HT1080 (cell line): ENCODE data around the gene SYNE3. TPM values are rescaled to one million over a fixed set of nuclear protein-coding genes. Genes with fewer than 3 reads are reported as not detected.
"Not testable (repeated sequence)": the region's sequence is repeated elsewhere in the genome, so short reads cannot be mapped to it uniquely, and the experiment has no call there.

Experiments
- DNase-seq: peaks from one replicate; pipeline ENCODE4 v3.0.0-alpha.2; 2015; ENCODE audit warnings: low read depth
- total RNA-seq: library from RNA; depleted of rRNA; stranded (reverse); fragments of >200 nt; shearing (Covaris generic); gene quantifications from 2 replicates; pipeline ENCODE4 v1.2.3, GENCODE V29; 2014

Gene SYNE3
- total RNA-seq, 1 experiment from 2014 or later: 2.4 TPM

DNA sequence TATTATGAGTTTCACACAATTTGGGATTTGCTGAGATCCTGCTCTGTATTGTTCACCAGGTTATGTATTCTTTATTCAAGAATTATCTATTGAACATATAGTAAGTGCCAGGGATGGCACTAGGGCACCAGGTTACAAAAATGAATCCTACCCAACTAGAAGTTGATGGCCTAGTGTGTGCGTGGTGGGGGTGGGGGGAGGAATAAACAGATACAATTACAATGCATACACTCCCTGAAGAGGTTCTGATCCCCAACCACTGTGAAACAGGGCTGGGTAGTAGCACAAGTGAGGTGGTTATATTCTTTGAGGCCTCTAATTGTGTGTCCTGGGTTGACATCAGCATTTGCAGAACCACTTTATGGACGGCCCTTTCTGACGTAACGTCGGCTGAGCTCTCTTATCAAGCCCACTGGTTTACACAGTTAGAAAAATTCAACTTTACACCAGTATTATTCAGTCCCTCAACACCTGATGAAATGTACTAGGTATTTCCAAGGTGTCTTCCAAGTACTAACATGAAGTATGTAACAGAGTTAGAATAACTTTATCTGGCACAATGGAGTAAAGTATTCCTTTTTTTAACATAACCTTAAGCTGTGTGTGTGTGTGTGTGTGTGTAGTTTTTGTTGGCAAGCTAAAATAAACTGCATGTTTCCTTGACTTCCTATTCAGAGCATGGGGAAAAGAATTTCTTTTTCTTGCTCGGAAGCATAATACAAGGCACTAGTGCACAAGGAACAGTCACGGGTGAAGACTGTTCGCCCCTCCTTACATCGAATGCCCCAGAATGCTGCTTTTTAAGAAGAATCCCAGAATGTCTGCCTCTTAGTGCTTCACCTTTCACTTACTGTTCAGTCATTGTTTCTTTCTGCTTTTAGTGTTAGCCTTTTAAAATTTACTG lies 10.3 kb upstream of the SYNE3 start:
- DNase-seq: no peak

DNA sequence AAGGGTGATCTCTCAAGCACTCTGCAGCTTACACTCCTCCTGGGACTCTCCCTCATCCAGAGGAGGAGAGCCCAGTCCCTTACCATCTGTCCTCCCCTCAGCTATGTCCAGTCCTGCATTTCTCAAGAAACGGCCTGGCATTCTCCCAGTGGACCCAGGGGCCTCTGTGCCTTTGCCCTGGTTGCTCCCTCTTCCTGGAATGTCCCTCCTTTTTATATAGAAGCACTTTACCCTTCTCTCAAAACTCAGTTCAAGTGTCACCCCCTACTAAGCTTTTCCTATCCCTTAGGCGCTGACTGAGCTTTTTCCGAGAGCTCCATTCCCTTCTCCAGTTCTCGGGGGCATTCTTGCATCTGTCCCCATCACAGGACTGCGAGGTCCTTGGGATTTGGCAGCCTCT lies 9.5 kb upstream of the SYNE3 start:
- DNase-seq: no peak

GRCh38 chr14:95524706-95525512 lies 8.5 kb upstream of the SYNE3 start:
- no peak for DNase-seq

- DNase-seq: no peak
These were observed 7.5 kb upstream of the SYNE3 start for GRCh38 chr14:95523815-95524448.

DNA sequence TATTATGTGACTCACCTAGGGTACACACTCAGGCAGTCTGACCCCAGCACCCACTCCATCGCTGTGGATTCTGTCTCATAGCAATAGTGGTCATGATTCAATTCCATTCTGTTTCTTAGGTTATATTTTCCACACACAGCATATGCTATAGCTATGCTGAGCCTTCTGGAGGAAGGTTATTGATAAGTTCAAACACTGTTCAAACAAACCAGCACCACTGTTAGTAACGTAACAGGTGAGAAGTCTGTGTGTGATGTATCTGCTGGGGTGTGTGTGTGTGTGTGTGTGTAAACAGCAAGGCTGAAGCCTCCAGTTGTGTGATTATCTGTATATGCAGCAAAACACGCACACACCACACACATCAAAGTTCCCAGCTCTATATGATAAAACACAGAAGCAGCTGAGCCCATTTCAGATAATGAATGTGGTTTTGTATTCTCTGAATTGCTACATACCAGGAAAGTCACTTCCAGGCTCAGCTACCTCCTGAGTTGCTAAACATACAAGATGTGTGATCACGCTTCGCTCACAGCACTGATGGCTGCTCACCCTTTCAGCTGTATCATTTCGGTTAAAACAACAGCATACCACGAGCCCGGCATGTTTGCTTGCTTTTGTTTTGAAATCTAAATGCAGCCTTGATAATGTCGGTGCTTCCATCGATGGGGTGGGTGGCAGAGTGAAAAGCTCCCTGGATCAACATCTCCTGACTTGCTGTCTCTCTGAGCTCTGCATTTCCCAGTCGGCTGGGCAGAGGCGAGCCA lies 6.8 kb upstream of the SYNE3 start:
- DNase-seq: no peak

DNA sequence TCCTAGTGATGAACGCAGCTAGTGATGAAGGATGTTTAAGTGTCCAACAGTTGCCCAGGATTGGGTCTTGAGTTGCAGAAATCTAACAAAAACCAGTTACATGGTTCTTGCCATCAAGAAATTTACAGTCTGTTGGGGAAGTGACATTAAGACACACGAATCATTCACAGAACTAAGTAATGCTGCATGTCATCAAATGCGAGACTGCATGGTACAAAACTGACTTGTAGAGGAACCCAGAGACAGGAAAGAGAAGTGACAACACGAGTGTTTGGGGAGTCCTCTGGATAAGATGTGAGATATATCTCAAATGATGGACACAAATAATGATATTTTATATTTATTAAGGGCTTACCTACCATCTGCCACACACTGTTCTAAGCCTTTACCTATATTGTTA lies 6.1 kb upstream of the SYNE3 start:
- DNase-seq: no peak

DNA sequence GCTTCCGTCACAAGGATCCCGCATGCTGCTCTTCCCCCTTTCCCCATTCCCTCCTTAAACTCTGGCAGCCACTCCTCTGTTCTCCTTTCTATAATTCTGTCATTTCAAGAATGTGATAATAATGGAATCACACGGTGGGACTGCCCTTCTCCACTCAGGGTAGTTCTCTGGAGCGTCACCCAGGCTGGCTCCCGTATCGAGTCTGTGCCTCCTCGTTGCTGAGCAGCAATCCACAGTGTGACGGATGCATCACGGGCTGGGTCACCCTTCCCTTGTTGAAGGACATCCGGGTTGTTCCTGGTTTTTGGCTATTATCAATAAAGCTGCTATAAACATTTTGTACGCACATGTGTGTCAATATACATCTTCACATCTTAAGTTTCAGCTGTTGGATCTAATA lies 5.7 kb upstream of the SYNE3 start:
- no peak for DNase-seq

DNA sequence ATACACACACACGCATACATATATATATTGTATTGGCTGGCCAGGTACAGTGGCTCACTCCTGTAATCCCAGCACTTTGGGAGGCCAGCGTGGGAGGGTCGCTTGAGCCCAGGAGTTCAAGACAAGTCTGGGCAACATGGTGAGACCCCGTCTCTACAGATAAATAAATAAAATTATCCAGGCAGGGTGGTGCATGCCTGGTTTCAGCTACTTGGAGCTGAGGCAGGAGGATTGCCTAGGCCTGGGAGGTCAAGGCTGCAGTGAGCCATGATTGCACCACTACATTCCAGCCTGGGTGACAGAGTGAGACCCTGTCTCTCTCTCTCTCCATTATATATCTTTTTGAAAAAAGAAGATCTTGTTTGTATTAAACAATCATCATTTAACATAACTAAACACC lies 4.6 kb upstream of the SYNE3 start:
- DNase-seq: no peak

DNA sequence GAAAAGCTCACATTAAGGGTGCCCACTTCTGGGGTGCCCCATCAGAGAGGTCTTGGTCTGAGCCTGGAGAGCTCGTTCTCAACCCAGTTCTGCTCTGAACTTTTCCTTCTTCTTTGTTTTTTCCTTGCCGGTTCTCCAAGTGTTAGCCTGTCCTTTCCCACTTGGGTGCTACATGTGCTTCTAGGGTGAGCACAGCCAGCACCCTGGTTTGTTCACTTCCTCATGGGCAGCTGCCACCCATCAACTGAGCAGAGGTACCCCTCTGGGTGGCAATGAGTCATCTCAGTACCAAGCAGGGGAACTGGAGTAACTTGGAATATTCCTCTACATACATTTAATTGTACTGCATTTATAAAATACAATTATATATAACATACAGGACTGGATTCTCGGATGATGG lies 3.9 kb upstream of the SYNE3 start:
- no peak for DNase-seq

GRCh38 chr14:95519699-95520098 lies 3.2 kb upstream of the SYNE3 start:
- peak; percentile 94 for DNase-seq

- no peak for DNase-seq
These were observed 1.7 kb upstream of the SYNE3 start for GRCh38 chr14:95518045-95518751.

DNA sequence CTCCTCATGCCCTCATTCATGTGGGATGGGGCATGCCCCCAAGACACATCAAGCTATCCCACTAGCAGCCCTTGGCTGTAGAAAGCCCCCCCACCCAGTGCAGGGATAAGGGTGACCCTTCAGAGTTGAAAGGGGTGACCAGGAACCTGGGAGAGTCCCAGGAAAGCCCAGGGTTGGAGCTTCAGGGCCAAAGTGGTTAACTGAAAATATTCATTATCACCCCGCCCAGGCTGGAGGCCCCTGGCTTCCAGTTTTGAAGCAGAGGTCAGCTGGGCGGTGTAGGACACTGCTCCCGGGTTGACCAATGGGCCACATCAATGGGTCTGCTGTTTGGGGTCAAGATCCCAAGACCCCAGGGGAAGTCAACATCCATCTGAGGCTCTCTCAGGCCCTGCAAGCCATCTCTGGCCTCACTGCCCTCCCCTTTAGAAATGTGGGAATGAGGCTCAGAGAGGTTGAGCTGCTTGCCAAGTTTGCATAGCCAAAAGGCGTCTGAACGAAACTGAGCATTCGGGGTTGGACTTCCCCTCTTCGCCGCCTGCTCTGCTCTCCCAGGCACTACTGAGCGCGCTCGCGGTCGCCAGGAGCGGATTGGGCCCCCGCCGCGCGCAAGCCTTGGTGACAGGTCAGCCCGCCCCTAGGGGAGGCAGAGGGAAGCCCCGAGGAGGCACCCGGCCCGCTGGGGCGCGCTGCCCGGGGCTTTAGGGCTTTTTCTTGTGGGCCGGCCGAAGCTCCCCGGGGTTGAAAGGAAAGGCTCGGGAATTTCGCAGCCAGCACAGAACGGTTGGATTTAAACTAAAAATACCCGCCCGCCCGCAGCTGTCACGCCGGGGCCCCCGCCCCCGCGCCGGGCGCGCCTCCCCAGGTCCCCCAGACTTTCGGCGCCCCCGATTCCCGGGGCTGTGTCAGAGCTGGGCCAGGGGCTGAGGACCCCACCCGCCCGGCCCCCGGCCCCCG lies 576 bp downstream of the SYNE3 start:
- DNase-seq: peak; percentile 51

DNA sequence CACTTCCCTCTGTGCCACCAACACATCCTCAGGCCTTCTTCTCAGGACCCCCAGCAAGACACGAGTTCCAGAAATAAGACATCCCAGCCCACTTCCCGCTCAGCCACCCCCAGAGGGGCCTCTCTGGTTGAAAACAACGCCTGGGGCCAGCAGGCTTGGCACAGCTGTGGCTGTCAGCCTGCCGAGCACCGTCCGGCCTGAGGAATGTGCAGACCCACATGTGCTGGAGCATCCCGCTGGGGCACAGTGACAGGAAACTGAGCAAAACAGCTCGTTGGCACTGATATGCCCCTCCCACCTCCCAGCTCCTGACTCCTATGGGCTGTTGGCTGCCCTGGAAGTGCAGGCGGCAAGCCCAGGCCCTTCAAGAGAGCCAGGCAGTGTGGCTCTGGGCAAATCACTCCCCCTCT lies 1.4 kb downstream of the SYNE3 start:
- DNase-seq: no peak

GRCh38 chr14:95514131-95515079 lies 2.0 kb downstream of the SYNE3 start:
- no peak for DNase-seq

DNA sequence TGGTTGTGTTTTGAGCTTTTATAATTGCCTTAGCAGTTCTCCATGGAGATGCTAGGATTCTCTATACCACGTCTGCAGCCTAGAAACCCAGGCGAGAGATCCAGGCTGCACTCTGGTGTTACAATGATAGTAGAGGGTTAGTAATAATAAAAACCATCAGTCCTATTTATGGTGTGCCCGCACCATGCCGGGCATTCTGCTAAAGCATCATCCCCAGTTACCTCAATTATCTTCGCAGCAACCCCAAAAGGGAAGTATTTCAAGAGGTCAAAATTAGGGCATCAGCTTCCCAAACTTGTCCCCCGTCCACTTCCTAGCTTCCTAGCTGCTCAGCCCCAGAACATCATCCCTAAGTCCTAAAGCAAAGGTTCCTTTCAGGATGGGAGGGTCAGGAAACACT lies 3.2 kb downstream of the SYNE3 start:
- DNase-seq: no peak

- DNase-seq: no peak
These were observed 4.8 kb downstream of the SYNE3 start for GRCh38 chr14:95511687-95512086.

GRCh38 chr14:95510804-95511203 lies 5.6 kb downstream of the SYNE3 start:
- no peak for DNase-seq

DNA sequence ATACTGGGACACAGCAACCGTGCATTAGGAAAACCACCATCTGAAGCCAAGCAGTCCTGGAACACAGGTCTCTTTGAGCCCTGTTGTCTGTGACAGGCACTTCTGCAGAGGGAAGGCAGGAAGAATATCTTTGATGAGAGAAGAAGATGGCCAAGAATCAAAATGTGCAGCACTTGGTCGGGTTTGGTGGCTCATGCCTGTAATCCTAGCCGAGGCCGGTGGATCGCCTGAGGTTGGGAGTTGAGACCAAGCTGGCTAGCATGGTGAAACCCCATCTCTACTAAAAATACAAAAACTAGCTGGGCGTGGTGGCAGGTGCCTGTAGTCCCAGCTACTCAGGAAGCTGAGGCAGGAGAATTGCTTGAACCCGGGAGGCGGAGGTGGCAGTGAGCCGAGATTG lies 6.1 kb downstream of the SYNE3 start:
- DNase-seq: not testable (repeated sequence)
